Testis (tissue), 2 donors: ENCODE measurements around the gene DACH1.

Experiments
- CTCF ChIP-seq, 3 experiments: fragments of 450-650 bp in 2 of 3; fragments of 200-600 bp in 1 of 3; sonication (generic) in 1 of 3; IDR thresholded peaks; one replicate each; pipeline ENCODE4 v1.5.1; 2016 to 2019; ENCODE audit warnings: antibody characterized with exemption in 3 of 3, mild to moderate bottlenecking in 2 of 3, moderate library complexity in 1 of 3
- POLR2A ChIP-seq: fragments of 450-650 bp; IDR thresholded peaks from one replicate; pipeline ENCODE4 v1.6.1; 2017; ENCODE audit warnings: antibody characterized with exemption, mild to moderate bottlenecking, moderate library complexity

DNA sequence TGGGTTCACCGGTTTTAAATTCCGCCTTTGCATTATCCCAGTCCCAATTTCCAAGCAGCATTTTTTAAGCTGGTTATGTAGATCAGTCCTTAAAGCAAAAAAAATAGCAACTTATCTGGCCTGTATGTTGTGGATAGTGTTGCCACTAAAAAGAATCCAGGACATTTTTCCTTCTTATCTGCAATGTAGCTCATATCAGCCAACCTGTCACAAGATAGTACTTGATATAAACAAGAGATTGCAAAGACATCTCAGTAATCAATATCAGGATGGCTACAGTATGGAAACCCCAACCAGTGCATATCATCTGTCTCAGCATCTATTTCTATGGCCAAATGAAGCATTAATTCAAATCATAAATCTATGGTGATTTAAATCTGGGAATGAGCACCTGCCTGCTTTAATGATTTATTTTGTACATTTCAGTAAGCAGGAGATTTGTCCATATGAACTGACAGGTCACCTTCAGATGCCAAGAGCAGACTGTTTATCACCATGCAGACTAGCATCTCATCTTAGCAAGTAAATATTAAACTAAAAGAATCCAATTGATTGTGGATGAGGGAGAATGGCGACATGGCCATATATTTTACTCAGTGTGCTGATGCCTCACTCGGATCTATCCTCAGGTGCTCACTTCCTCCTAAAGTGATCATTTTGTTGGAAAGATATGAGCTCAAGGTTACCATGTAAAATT is 240.4 kb downstream of the DACH1 start:
- TF ChIP-seq POLR2A (no peak), CTCF (IDR thresholded peaks at IDR 0.05) (no peak)
